Measurements from ENCODE around the gene ARHGEF33.

ARHGEF33 gene

GRCh38 chr2:39007875-39008504 is 118.3 kb downstream of the ARHGEF33 start:
- in situ Hi-C loops (cut with MboI; ENCODE audit: low sequenced_read_pairs): no loop called here

GRCh38 chr2:39008665-39009064 is 119.0 kb downstream of the ARHGEF33 start:
- in situ Hi-C loops (cut with MboI; ENCODE audit: low sequenced_read_pairs): no loop called here

- in situ Hi-C loops (cut with MboI; ENCODE audit: low sequenced_read_pairs): no loop called here
Measured at GRCh38 chr2:39013871-39014270, 124.2 kb downstream of the ARHGEF33 start.

- in situ Hi-C loops (cut with MboI; ENCODE audit: low sequenced_read_pairs): no loop called here
Measured at GRCh38 chr2:39015424-39015823, 125.7 kb downstream of the ARHGEF33 start.

GRCh38 chr2:39017334-39017733 is 127.7 kb downstream of the ARHGEF33 start:
- in situ Hi-C loops (cut with MboI; ENCODE audit: low sequenced_read_pairs): no loop called here

- in situ Hi-C loops (cut with MboI; ENCODE audit: low sequenced_read_pairs): no loop called here
Measured at GRCh38 chr2:39018638-39019037, 129.0 kb downstream of the ARHGEF33 start.

- in situ Hi-C loops (cut with MboI; ENCODE audit: low sequenced_read_pairs): no loop called here
Measured at GRCh38 chr2:39020383-39020782, 130.7 kb downstream of the ARHGEF33 start.

GRCh38 chr2:39022642-39023235 is 133.1 kb downstream of the ARHGEF33 start:
- in situ Hi-C loops (cut with MboI; ENCODE audit: low sequenced_read_pairs): no loop called here

GRCh38 chr2:39023649-39024048 is 134.0 kb downstream of the ARHGEF33 start:
- in situ Hi-C loops (cut with MboI; ENCODE audit: low sequenced_read_pairs): no loop called here

GRCh38 chr2:39024833-39025232 is 135.2 kb downstream of the ARHGEF33 start:
- in situ Hi-C loops (cut with MboI; ENCODE audit: low sequenced_read_pairs): no loop called here
